NCI-H510A (cell line): ENCODE results near the gene MYO9A.
"Not testable (repeated sequence)": the region's sequence is repeated elsewhere in the genome, so short reads cannot be mapped to it uniquely, and the experiment has no call there.

Experiments used
- DNase-seq: peaks from one replicate; lab custom pipeline; 2025; lab: John Stamatoyannopoulos, UW

Gene MYO9A

GRCh38 chr15:72042865-72043264 lies 75.1 kb downstream of the MYO9A start:
- no peak for DNase-seq

- DNase-seq: no peak
Measured at GRCh38 chr15:72042054-72042453, 75.9 kb downstream of the MYO9A start.

- DNase-seq: no peak
Measured at GRCh38 chr15:72037321-72037720, 80.6 kb downstream of the MYO9A start.

- no peak for DNase-seq
Measured at GRCh38 chr15:72034859-72035650, 82.9 kb downstream of the MYO9A start.

- DNase-seq: no peak
Measured at GRCh38 chr15:72034351-72034750, 83.6 kb downstream of the MYO9A start.

- DNase-seq: no peak
Measured at GRCh38 chr15:72033711-72034110, 84.2 kb downstream of the MYO9A start.

- no peak for DNase-seq
Measured at GRCh38 chr15:72033285-72033684, 84.7 kb downstream of the MYO9A start.

GRCh38 chr15:72021604-72022003 lies 96.3 kb downstream of the MYO9A start:
- DNase-seq: no peak

- no peak for DNase-seq
Measured at GRCh38 chr15:72020799-72021198, 97.2 kb downstream of the MYO9A start.

GRCh38 chr15:72014555-72014954 lies 103.4 kb downstream of the MYO9A start:
- DNase-seq: not testable (repeated sequence)

GRCh38 chr15:72013703-72014102 lies 104.2 kb downstream of the MYO9A start:
- DNase-seq: no peak

- no peak for DNase-seq
Measured at GRCh38 chr15:72011302-72011942, 106.5 kb downstream of the MYO9A start.

GRCh38 chr15:72009222-72009621 lies 108.7 kb downstream of the MYO9A start:
- DNase-seq: no peak

- no peak for DNase-seq
Measured at GRCh38 chr15:72006382-72006781, 111.6 kb downstream of the MYO9A start.

- DNase-seq: no peak
Measured at GRCh38 chr15:72005483-72005882, 112.5 kb downstream of the MYO9A start.

- no peak for DNase-seq
Measured at GRCh38 chr15:71999807-72000206, 118.1 kb downstream of the MYO9A start.

GRCh38 chr15:71998717-71999116 lies 119.2 kb downstream of the MYO9A start:
- not testable (repeated sequence) for DNase-seq

GRCh38 chr15:71997691-71998090 lies 120.3 kb downstream of the MYO9A start:
- no peak for DNase-seq

GRCh38 chr15:71975816-71976150 lies 142.2 kb downstream of the MYO9A start:
- DNase-seq: no peak

- no peak for DNase-seq
Measured at GRCh38 chr15:71974211-71974610, 143.7 kb downstream of the MYO9A start.

GRCh38 chr15:71973366-71973765 lies 144.6 kb downstream of the MYO9A start:
- no peak for DNase-seq

GRCh38 chr15:71971905-71972304 lies 146.0 kb downstream of the MYO9A start:
- DNase-seq: no peak

GRCh38 chr15:71970435-71970834 lies 147.5 kb downstream of the MYO9A start:
- no peak for DNase-seq

- DNase-seq: no peak
Measured at GRCh38 chr15:71962537-71962936, 155.4 kb downstream of the MYO9A start.
